BE2C (cell line): Measurements from ENCODE around the gene METTL15.
"Not testable (repeated sequence)": the region's sequence is repeated elsewhere in the genome, so short reads cannot be mapped to it uniquely, and the experiment has no call there.

Source experiments
- DNase-seq: peaks from one replicate; pipeline ENCODE4 v3.0.0-alpha.2; 2020
- H3K27me3 ChIP-seq: fragments of 250-450 bp; sonication (Bioruptor Pico); 2 replicates; pipeline ENCODE4 v1.5.1; 2020; ENCODE audit warnings: mild to moderate bottlenecking
- H3K36me3 ChIP-seq: fragments of 250-450 bp; sonication (Bioruptor Pico); 2 replicates; pipeline ENCODE4 v1.5.1; 2020; ENCODE audit warnings: mild to moderate bottlenecking
- H3K4me1 ChIP-seq: fragments of 250-450 bp; sonication (Bioruptor Pico); 2 replicates; pipeline ENCODE4 v1.5.1; 2020
- H3K4me3 ChIP-seq: 2 replicates; pipeline ENCODE4 v1.5.1; 2011; ENCODE audit warnings: low read depth, low read length
- H3K9me3 ChIP-seq: fragments of 250-450 bp; sonication (Bioruptor Pico); 2 replicates; pipeline ENCODE4 v1.5.1; 2020
- CTCF ChIP-seq: IDR thresholded peaks from 2 replicates; pipeline ENCODE4 v1.5.1; 2012; ENCODE audit warnings: mild to moderate bottlenecking, low read depth, low read length

The METTL15 gene

GRCh38 chr11:28089378-28089777 lies 18.8 kb upstream of the METTL15 start:
- no peak overlapping the region for H3K4me3 ChIP-seq
- no peaks in the 10 kb centered on the region for H3K36me3 ChIP-seq
- no peak for TF ChIP-seq CTCF
- no peak for DNase-seq
- H3K27me3 ChIP-seq, result no peaks in the 10 kb centered on the region
- H3K9me3 ChIP-seq, result no peaks in the 10 kb centered on the region
- H3K4me1 ChIP-seq, result no peaks in the 10 kb centered on the region

- H3K9me3 ChIP-seq, result no peaks in the 10 kb centered on the region
- no peak for DNase-seq
- no peak for TF ChIP-seq CTCF
These were observed 18.0 kb upstream of the METTL15 start for GRCh38 chr11:28090052-28090749.

GRCh38 chr11:28092786-28093185 lies 15.4 kb upstream of the METTL15 start:
- H3K36me3 ChIP-seq, result no peaks in the 10 kb centered on the region

More at GRCh38 chr11:28090052-28090749, 18.0 kb upstream of the METTL15 start:
- Histone ChIP-seq H3K27me3 (no peaks in the 10 kb centered on the region), H3K36me3 (no peaks in the 10 kb centered on the region), H3K4me1 (no peaks in the 10 kb centered on the region), H3K4me3 (no peak overlapping the region)

GRCh38 chr11:28098257-28098656 lies 9.9 kb upstream of the METTL15 start:
- Histone ChIP-seq H3K36me3 (no peaks in the 10 kb centered on the region), H3K9me3 (no peaks in the 10 kb centered on the region), H3K27me3 (no peaks in the 10 kb centered on the region), H3K4me3 (no peak overlapping the region), H3K4me1 (no peaks in the 10 kb centered on the region)
- no peak for DNase-seq
- TF ChIP-seq CTCF, result no peak

More at GRCh38 chr11:28092786-28093185, 15.4 kb upstream of the METTL15 start:
- Histone ChIP-seq H3K9me3 (no peaks in the 10 kb centered on the region), H3K4me3 (no peak overlapping the region), H3K4me1 (no peaks in the 10 kb centered on the region), H3K27me3 (no peaks in the 10 kb centered on the region)
- DNase-seq, result no peak
- TF ChIP-seq CTCF, result no peak

GRCh38 chr11:28099715-28100114 lies 8.5 kb upstream of the METTL15 start:
- no peak for DNase-seq
- H3K27me3 ChIP-seq, result no peaks in the 10 kb centered on the region
- no peak overlapping the region for H3K4me3 ChIP-seq
- no peaks in the 10 kb centered on the region for H3K9me3 ChIP-seq
- no peak for TF ChIP-seq CTCF
- no peaks in the 10 kb centered on the region for H3K36me3 ChIP-seq
- no peaks in the 10 kb centered on the region for H3K4me1 ChIP-seq

- no peak for DNase-seq
- no peak for TF ChIP-seq CTCF
- Histone ChIP-seq H3K4me3 (no peak overlapping the region), H3K36me3 (no peaks in the 10 kb centered on the region), H3K4me1 (no peaks in the 10 kb centered on the region), H3K27me3 (no peaks in the 10 kb centered on the region), H3K9me3 (no peaks in the 10 kb centered on the region)
These were observed 7.5 kb upstream of the METTL15 start for GRCh38 chr11:28100665-28101064.

- H3K4me3 ChIP-seq, H3K4me1 ChIP-seq, H3K9me3 ChIP-seq, DNase-seq, H3K27me3 ChIP-seq, H3K36me3 ChIP-seq: not testable (repeated sequence)
These were observed 5.9 kb upstream of the METTL15 start for GRCh38 chr11:28102300-28102699.
